ENCODE measurements around the gene ABCD3. TPM values are rescaled to one million over a fixed set of nuclear protein-coding genes. Genes with fewer than 3 reads are reported as not detected.
A peak's percentile ranks its signal among the peaks of the same experiment; 100 is the strongest.

ABCD3 gene
- polyA plus RNA-seq, 1 donor from 2014 or later: 46.4 TPM

DNA sequence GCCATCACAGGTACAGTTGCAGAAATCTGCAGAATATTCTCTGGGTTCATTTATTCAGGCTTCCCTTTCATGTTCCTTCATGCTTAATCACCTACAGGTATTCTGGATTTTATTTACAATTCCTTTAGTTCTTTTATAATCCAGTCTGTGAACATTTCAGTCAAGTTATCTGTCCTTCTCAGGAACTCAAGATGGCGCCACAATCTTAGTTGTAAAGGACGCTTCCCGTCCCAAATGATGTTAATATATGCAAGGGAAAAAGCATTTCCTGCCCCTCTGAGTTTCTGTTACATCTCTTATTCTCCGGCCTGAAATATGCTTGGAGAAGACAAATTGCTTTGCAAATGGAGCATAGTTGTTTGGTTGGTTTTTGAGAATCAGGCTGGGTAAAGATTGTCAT is 104.1 kb downstream of the ABCD3 start:
- H3K36me3 ChIP-seq (ENCODE audit: insufficient read depth, low read length): no peaks in the 10 kb centered on the region
- no peaks in the 10 kb centered on the region for H3K79me2 ChIP-seq (replicated peaks; ENCODE audit: insufficient read depth, low read length)
- H3F3A ChIP-seq (ENCODE audit: insufficient read depth, low read length, poor library complexity, severe bottlenecking): no peaks in the 10 kb centered on the region
- TF ChIP-seq, protein P1, sequence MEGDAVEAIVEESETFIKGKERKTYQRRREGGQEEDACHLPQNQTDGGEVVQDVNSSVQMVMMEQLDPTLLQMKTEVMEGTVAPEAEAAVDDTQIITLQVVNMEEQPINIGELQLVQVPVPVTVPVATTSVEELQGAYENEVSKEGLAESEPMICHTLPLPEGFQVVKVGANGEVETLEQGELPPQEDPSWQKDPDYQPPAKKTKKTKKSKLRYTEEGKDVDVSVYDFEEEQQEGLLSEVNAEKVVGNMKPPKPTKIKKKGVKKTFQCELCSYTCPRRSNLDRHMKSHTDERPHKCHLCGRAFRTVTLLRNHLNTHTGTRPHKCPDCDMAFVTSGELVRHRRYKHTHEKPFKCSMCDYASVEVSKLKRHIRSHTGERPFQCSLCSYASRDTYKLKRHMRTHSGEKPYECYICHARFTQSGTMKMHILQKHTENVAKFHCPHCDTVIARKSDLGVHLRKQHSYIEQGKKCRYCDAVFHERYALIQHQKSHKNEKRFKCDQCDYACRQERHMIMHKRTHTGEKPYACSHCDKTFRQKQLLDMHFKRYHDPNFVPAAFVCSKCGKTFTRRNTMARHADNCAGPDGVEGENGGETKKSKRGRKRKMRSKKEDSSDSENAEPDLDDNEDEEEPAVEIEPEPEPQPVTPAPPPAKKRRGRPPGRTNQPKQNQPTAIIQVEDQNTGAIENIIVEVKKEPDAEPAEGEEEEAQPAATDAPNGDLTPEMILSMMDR (IDR thresholded peaks at IDR 0.05; ENCODE audit: poor library complexity, severe bottlenecking): peak; percentile 63
- TF ChIP-seq POLR2AphosphoS5 (IDR thresholded peaks at IDR 0.05) (no peak), SMC3 (conservative IDR thresholded peaks at IDR 0.05; ENCODE audit: poor library complexity) (peak; percentile 69), TAF1 (IDR thresholded peaks at IDR 0.05; ENCODE audit: low read depth) (no peak), MXI1 (conservative IDR thresholded peaks at IDR 0.05; ENCODE audit: poor library complexity, severe bottlenecking) (no peak), EP300 (conservative IDR thresholded peaks at IDR 0.05; ENCODE audit: poor library complexity, severe bottlenecking) (no peak), RAD21 (conservative IDR thresholded peaks at IDR 0.05) (peak; percentile 64), EZH2 (IDR thresholded peaks at IDR 0.05; ENCODE audit: borderline replicate concordance, insufficient read depth, low read length, poor library complexity, severe bottlenecking) (no peak)
- TF ChIP-seq, protein P2, sequence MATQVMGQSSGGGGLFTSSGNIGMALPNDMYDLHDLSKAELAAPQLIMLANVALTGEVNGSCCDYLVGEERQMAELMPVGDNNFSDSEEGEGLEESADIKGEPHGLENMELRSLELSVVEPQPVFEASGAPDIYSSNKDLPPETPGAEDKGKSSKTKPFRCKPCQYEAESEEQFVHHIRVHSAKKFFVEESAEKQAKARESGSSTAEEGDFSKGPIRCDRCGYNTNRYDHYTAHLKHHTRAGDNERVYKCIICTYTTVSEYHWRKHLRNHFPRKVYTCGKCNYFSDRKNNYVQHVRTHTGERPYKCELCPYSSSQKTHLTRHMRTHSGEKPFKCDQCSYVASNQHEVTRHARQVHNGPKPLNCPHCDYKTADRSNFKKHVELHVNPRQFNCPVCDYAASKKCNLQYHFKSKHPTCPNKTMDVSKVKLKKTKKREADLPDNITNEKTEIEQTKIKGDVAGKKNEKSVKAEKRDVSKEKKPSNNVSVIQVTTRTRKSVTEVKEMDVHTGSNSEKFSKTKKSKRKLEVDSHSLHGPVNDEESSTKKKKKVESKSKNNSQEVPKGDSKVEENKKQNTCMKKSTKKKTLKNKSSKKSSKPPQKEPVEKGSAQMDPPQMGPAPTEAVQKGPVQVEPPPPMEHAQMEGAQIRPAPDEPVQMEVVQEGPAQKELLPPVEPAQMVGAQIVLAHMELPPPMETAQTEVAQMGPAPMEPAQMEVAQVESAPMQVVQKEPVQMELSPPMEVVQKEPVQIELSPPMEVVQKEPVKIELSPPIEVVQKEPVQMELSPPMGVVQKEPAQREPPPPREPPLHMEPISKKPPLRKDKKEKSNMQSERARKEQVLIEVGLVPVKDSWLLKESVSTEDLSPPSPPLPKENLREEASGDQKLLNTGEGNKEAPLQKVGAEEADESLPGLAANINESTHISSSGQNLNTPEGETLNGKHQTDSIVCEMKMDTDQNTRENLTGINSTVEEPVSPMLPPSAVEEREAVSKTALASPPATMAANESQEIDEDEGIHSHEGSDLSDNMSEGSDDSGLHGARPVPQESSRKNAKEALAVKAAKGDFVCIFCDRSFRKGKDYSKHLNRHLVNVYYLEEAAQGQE (IDR thresholded peaks at IDR 0.05; ENCODE audit: borderline replicate concordance): no peak
- H3K27me3 ChIP-seq (ENCODE audit: insufficient read depth, low read depth, low read length): no peaks in the 10 kb centered on the region
- H3K4me3 ChIP-seq (ENCODE audit: low read length): no peak overlapping the region
- no peak overlapping the region for H3K9ac ChIP-seq (ENCODE audit: low read length)
- H3K4me2 ChIP-seq (ENCODE audit: low read length): no peak overlapping the region
- no peaks in the 10 kb centered on the region for H3K9me3 ChIP-seq (ENCODE audit: low read length)
- H4K20me1 ChIP-seq (ENCODE audit: insufficient read depth): no peaks in the 10 kb centered on the region
- H3K9me2 ChIP-seq (ENCODE audit: insufficient read depth, low read length): no peaks in the 10 kb centered on the region
- no peak overlapping the region for H2AFZ ChIP-seq (ENCODE audit: low read depth, low read length)
- H3K27ac ChIP-seq (ENCODE audit: low read length): no peak overlapping the region

DNA sequence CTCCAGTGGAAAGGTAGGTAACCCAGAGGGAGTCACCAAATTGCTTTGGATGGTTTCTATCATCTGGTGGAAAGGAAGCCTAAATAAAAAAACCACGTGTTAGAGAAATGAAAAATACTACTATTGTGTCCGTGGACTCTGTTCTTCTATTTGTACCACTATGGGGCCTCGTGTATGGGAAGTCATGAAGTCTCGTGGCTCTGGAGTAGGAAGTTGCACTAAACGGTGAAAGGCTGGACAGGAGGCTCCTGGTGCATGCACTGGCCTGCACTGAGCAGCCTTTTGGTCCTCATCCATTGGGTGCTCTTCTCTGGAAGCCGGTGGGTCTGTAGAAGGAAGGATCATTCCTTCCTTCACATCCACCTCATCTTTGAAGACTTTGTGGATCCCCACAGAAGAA is 106.3 kb downstream of the ABCD3 start:
- no peaks in the 10 kb centered on the region for H3K79me2 ChIP-seq (replicated peaks; ENCODE audit: insufficient read depth, low read length)
- H3K27ac ChIP-seq (ENCODE audit: low read length): no peak overlapping the region
- no peak overlapping the region for H2AFZ ChIP-seq (ENCODE audit: low read depth, low read length)
- no peak overlapping the region for H3K9ac ChIP-seq (ENCODE audit: low read length)
- no peak overlapping the region for H3K4me2 ChIP-seq (ENCODE audit: low read length)
- no peaks in the 10 kb centered on the region for H4K20me1 ChIP-seq (ENCODE audit: insufficient read depth)
- no peaks in the 10 kb centered on the region for H3K9me3 ChIP-seq (ENCODE audit: low read length)
- no peaks in the 10 kb centered on the region for H3F3A ChIP-seq (ENCODE audit: insufficient read depth, low read length, poor library complexity, severe bottlenecking)
- H3K9me2 ChIP-seq (ENCODE audit: insufficient read depth, low read length): no peaks in the 10 kb centered on the region
- H3K4me3 ChIP-seq (ENCODE audit: low read length): no peak overlapping the region
- no peak for TF ChIP-seq POLR2AphosphoS5 (IDR thresholded peaks at IDR 0.05)
- TF ChIP-seq, protein P2 (IDR thresholded peaks at IDR 0.05; ENCODE audit: borderline replicate concordance): no peak
- no peak for TF ChIP-seq TAF1 (IDR thresholded peaks at IDR 0.05; ENCODE audit: low read depth)
- no peak for TF ChIP-seq EP300 (conservative IDR thresholded peaks at IDR 0.05; ENCODE audit: poor library complexity, severe bottlenecking)
- no peak for TF ChIP-seq SMC3 (conservative IDR thresholded peaks at IDR 0.05; ENCODE audit: poor library complexity)
- TF ChIP-seq RAD21 (conservative IDR thresholded peaks at IDR 0.05): no peak
- TF ChIP-seq, protein P1 (IDR thresholded peaks at IDR 0.05; ENCODE audit: poor library complexity, severe bottlenecking): no peak
- no peak for TF ChIP-seq EZH2 (IDR thresholded peaks at IDR 0.05; ENCODE audit: borderline replicate concordance, insufficient read depth, low read length, poor library complexity, severe bottlenecking)
- no peak for TF ChIP-seq MXI1 (conservative IDR thresholded peaks at IDR 0.05; ENCODE audit: poor library complexity, severe bottlenecking)
- H3K27me3 ChIP-seq (ENCODE audit: insufficient read depth, low read depth, low read length): no peaks in the 10 kb centered on the region
- H3K36me3 ChIP-seq (ENCODE audit: insufficient read depth, low read length): no peaks in the 10 kb centered on the region
